Liver (tissue), 9 donors: Measurements from ENCODE around the gene STAT3. TPM values are rescaled to one million over a fixed set of nuclear protein-coding genes. Genes with fewer than 3 reads are reported as not detected.

Source experiments
- DNase-seq: peaks from one replicate; pipeline ENCODE4 v3.0.0-alpha.2; 2017; ENCODE audit warnings: low spot score
- H3K27ac ChIP-seq, 2 donors: one replicate each; pipeline ENCODE4 v1.7.0; 2013; ENCODE audit warnings: inconsistent platforms in 2 of 2, low read length in 2 of 2, control low read depth in 1 of 2, low read depth in 1 of 2, mild to moderate bottlenecking in 1 of 2
- H3K27me3 ChIP-seq, 4 donors: one replicate each; pipeline versions ENCODE4 v1.6.1 to v1.7.0; 2013; ENCODE audit warnings: low read length in 3 of 4, inconsistent platforms in 1 of 4, mild to moderate bottlenecking in 1 of 4, moderate library complexity in 1 of 4; ENCODE audit not compliant: control insufficient read depth in 4 of 4, insufficient read depth in 4 of 4
- H3K36me3 ChIP-seq, 4 donors: one replicate each; pipeline versions ENCODE4 v1.6.1 to v1.7.0; 2013; ENCODE audit warnings: low read length in 3 of 4, mild to moderate bottlenecking in 3 of 4, low read depth in 1 of 4, moderate library complexity in 1 of 4; ENCODE audit not compliant: control insufficient read depth in 4 of 4, insufficient read depth in 3 of 4
- H3K4me1 ChIP-seq, 4 donors: one replicate each; pipeline versions ENCODE4 v1.6.1 to v1.7.0; 2013; ENCODE audit warnings: low read length in 3 of 4, mild to moderate bottlenecking in 3 of 4, moderate library complexity in 1 of 4; ENCODE audit not compliant: control insufficient read depth in 4 of 4, insufficient read depth in 4 of 4
- H3K4me3 ChIP-seq, 3 donors: one replicate each; pipeline versions ENCODE4 v1.6.1 to v1.7.0; 2013; ENCODE audit warnings: low read length in 3 of 3, control low read depth in 1 of 3, low read depth in 1 of 3, mild to moderate bottlenecking in 1 of 3
- H3K9ac ChIP-seq, 2 donors: one replicate each; pipeline ENCODE4 v1.7.0; 2013; ENCODE audit warnings: low read length in 2 of 2, mild to moderate bottlenecking in 2 of 2, moderate library complexity in 2 of 2, control low read depth in 1 of 2, low read depth in 1 of 2
- H3K9me3 ChIP-seq, 4 donors: one replicate each; pipeline versions ENCODE4 v1.6.1 to v1.7.0; 2013; ENCODE audit warnings: low read length in 3 of 4; ENCODE audit not compliant: control insufficient read depth in 4 of 4
- EGR1 ChIP-seq, 2 donors: IDR thresholded peaks; 2 replicates each; pipeline ENCODE4 v1.6.1; 2016 to 2018; ENCODE audit warnings: antibody characterized with exemption in 2 of 2, low read depth in 2 of 2
- FOXA1 ChIP-seq: IDR thresholded peaks from 2 replicates; pipeline ENCODE4 v1.6.1; 2016; ENCODE audit warnings: antibody characterized with exemption
- FOXA2 ChIP-seq: IDR thresholded peaks from 2 replicates; pipeline ENCODE4 v1.6.1; 2016; ENCODE audit warnings: antibody characterized with exemption
- GABPA ChIP-seq, 2 donors: IDR thresholded peaks in 1 of 2; conservative IDR thresholded peaks in 1 of 2; 2 replicates each; pipeline ENCODE4 v1.6.1; 2016; ENCODE audit warnings: antibody characterized with exemption in 2 of 2, mild to moderate bottlenecking in 1 of 2, moderate library complexity in 1 of 2
- HNF4A ChIP-seq, 2 donors: conservative IDR thresholded peaks; 2 replicates each; pipeline ENCODE4 v1.6.1; 2016; ENCODE audit warnings: antibody characterized with exemption in 2 of 2, mild to moderate bottlenecking in 2 of 2
- HNF4G ChIP-seq: IDR thresholded peaks from 2 replicates; pipeline ENCODE4 v1.6.1; 2016; ENCODE audit warnings: antibody characterized with exemption
- JUND ChIP-seq, 2 donors: IDR thresholded peaks; 2 replicates each; pipeline ENCODE4 v1.6.1; 2016; ENCODE audit warnings: antibody characterized with exemption in 2 of 2
- NR2F2 ChIP-seq: IDR thresholded peaks from 2 replicates; pipeline ENCODE4 v1.6.1; 2016; ENCODE audit warnings: antibody characterized with exemption
- RAD21 ChIP-seq, 2 donors: IDR thresholded peaks; 2 replicates each; pipeline ENCODE4 v1.6.1; 2016; ENCODE audit warnings: antibody characterized with exemption in 2 of 2, mild to moderate bottlenecking in 2 of 2
- RXRA ChIP-seq, 2 donors: IDR thresholded peaks; 2 replicates each; pipeline ENCODE4 v1.6.1; 2017 to 2018; ENCODE audit warnings: antibody characterized with exemption in 2 of 2, mild to moderate bottlenecking in 1 of 2
- SP1 ChIP-seq: IDR thresholded peaks from 2 replicates; pipeline ENCODE4 v1.6.1; 2018; ENCODE audit warnings: antibody characterized with exemption, mild to moderate bottlenecking
- TAF1 ChIP-seq: conservative IDR thresholded peaks from 2 replicates; pipeline ENCODE4 v1.6.1; 2016; ENCODE audit warnings: antibody characterized with exemption, mild to moderate bottlenecking
- YY1 ChIP-seq: IDR thresholded peaks from 2 replicates; pipeline ENCODE4 v1.6.1; 2016; ENCODE audit warnings: antibody characterized with exemption, mild to moderate bottlenecking
- WGBS: extraction: QIAGEN DNeasy Blood & Tissue Kit; methylation state at CpG from one replicate; pipeline ENCODE4 v1.1.7; 2013; 5-methylcytosine and 5-hydroxymethylcytosine counted together
- polyA plus RNA-seq, 2 donors: library from polyadenylated mRNA; stranded (reverse) in 1 of 2; unstranded in 1 of 2; fragments of 200-250 nt in 1 of 2; fragments of >200 nt in 1 of 2; fragmentation: Nextera tagmentation in 1 of 2; extraction: Ambion mirVana in 1 of 2; gene quantifications; one replicate each; pipeline versions ENCODE4 v1.2.1 to v1.2.3, GENCODE V29; 2013 to 2015
- total RNA-seq, 2 donors: library from RNA; depleted of rRNA; stranded (reverse); fragments of >200 nt; gene quantifications; one replicate each; pipeline ENCODE4 v1.2.3, GENCODE V29; 2014
- TF ChIP-seq, protein P1 (sequence below): IDR thresholded peaks from 2 replicates; pipeline ENCODE4 v1.6.1; 2016; ENCODE audit warnings: antibody characterized with exemption, mild to moderate bottlenecking
- TF ChIP-seq, protein P2 (sequence below): IDR thresholded peaks from 2 replicates; pipeline ENCODE4 v1.6.1; 2016; ENCODE audit warnings: antibody characterized with exemption
- TF ChIP-seq, protein P3 (sequence below): IDR thresholded peaks from 2 replicates; pipeline ENCODE4 v1.6.1; 2016; ENCODE audit warnings: antibody characterized with exemption
- TF ChIP-seq, protein P4 (sequence below): IDR thresholded peaks from 2 replicates; pipeline ENCODE4 v1.6.1; 2016; ENCODE audit warnings: antibody characterized with exemption
- TF ChIP-seq, protein P5 (sequence below): fragments of 150-350 bp; IDR thresholded peaks from 2 replicates; pipeline ENCODE4 v1.5.1; 2017; ENCODE audit warnings: improper control_type of control experiment, low read depth, low read length; ENCODE audit not compliant: missing input control
- donor health status: healthy.
- donor health status: healthy.
- donor health status: healthy.
- donor health status: healthy.
- donor health status: healthy.

The STAT3 gene
- total and polyA plus RNA-seq, 4 donors = 68.7 to 301 (median 114) TPM

DNA sequence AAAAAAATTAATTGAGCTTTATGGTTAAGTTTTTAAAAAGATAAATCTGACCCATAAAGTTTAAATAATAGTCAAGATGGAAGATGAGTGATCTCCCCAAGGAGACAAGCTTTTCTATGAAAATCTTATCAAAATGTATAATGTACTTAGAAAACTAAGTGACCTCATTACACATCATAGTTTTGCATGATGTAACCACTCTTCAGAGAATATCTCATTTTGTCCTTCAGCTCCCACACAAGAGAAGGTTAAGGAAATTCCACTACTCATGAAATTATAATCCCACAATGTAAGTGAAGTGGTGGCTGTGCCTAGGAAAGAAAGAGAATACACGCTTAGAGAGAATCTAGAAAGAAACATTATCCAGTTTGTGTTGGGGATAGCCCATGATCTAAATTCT lies 14.3 kb downstream of the STAT3 start:
- no peak for DNase-seq
- TF ChIP-seq RAD21 (IDR thresholded peaks at IDR 0.05) (no peak), JUND (IDR thresholded peaks at IDR 0.05) (no peak), RXRA (IDR thresholded peaks at IDR 0.05) (no peak), FOXA2 (no peak), YY1 (no peak), TAF1 (no peak), GABPA (IDR thresholded peaks at IDR 0.05 in 1 of 2, conservative IDR thresholded peaks at IDR 0.05 in 1 of 2) (no peak), HNF4A (conservative IDR thresholded peaks at IDR 0.05) (no peak), SP1 (no peak), EGR1 (IDR thresholded peaks at IDR 0.05; ENCODE audit: low read depth in 2 of 2) (no peak), FOXA1 (no peak), HNF4G (no peak), NR2F2 (no peak)
- TF ChIP-seq, protein P1, sequence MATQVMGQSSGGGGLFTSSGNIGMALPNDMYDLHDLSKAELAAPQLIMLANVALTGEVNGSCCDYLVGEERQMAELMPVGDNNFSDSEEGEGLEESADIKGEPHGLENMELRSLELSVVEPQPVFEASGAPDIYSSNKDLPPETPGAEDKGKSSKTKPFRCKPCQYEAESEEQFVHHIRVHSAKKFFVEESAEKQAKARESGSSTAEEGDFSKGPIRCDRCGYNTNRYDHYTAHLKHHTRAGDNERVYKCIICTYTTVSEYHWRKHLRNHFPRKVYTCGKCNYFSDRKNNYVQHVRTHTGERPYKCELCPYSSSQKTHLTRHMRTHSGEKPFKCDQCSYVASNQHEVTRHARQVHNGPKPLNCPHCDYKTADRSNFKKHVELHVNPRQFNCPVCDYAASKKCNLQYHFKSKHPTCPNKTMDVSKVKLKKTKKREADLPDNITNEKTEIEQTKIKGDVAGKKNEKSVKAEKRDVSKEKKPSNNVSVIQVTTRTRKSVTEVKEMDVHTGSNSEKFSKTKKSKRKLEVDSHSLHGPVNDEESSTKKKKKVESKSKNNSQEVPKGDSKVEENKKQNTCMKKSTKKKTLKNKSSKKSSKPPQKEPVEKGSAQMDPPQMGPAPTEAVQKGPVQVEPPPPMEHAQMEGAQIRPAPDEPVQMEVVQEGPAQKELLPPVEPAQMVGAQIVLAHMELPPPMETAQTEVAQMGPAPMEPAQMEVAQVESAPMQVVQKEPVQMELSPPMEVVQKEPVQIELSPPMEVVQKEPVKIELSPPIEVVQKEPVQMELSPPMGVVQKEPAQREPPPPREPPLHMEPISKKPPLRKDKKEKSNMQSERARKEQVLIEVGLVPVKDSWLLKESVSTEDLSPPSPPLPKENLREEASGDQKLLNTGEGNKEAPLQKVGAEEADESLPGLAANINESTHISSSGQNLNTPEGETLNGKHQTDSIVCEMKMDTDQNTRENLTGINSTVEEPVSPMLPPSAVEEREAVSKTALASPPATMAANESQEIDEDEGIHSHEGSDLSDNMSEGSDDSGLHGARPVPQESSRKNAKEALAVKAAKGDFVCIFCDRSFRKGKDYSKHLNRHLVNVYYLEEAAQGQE = no peak
- TF ChIP-seq, protein P2, sequence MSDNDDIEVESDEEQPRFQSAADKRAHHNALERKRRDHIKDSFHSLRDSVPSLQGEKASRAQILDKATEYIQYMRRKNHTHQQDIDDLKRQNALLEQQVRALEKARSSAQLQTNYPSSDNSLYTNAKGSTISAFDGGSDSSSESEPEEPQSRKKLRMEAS = no peak
- TF ChIP-seq, protein P3, sequence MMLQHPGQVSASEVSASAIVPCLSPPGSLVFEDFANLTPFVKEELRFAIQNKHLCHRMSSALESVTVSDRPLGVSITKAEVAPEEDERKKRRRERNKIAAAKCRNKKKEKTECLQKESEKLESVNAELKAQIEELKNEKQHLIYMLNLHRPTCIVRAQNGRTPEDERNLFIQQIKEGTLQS = no peak
- TF ChIP-seq, protein P4, sequence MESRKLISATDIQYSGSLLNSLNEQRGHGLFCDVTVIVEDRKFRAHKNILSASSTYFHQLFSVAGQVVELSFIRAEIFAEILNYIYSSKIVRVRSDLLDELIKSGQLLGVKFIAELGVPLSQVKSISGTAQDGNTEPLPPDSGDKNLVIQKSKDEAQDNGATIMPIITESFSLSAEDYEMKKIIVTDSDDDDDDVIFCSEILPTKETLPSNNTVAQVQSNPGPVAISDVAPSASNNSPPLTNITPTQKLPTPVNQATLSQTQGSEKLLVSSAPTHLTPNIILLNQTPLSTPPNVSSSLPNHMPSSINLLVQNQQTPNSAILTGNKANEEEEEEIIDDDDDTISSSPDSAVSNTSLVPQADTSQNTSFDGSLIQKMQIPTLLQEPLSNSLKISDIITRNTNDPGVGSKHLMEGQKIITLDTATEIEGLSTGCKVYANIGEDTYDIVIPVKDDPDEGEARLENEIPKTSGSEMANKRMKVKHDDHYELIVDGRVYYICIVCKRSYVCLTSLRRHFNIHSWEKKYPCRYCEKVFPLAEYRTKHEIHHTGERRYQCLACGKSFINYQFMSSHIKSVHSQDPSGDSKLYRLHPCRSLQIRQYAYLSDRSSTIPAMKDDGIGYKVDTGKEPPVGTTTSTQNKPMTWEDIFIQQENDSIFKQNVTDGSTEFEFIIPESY = no peak
- TF ChIP-seq, protein P5, sequence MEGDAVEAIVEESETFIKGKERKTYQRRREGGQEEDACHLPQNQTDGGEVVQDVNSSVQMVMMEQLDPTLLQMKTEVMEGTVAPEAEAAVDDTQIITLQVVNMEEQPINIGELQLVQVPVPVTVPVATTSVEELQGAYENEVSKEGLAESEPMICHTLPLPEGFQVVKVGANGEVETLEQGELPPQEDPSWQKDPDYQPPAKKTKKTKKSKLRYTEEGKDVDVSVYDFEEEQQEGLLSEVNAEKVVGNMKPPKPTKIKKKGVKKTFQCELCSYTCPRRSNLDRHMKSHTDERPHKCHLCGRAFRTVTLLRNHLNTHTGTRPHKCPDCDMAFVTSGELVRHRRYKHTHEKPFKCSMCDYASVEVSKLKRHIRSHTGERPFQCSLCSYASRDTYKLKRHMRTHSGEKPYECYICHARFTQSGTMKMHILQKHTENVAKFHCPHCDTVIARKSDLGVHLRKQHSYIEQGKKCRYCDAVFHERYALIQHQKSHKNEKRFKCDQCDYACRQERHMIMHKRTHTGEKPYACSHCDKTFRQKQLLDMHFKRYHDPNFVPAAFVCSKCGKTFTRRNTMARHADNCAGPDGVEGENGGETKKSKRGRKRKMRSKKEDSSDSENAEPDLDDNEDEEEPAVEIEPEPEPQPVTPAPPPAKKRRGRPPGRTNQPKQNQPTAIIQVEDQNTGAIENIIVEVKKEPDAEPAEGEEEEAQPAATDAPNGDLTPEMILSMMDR = no peak
- 100% methylated on average over 1 of the region's 1 CpG for WGBS
- H3K27me3 ChIP-seq = no peaks in the 10 kb centered on the region
- H3K9me3 ChIP-seq = no peaks in the 10 kb centered on the region
- H3K27ac ChIP-seq = no peak overlapping the region
- H3K36me3 ChIP-seq = peaks cover 0 to 11% (median 4%) of the 10 kb centered on the region in 4 donors
- no peak overlapping the region for H3K9ac ChIP-seq
- H3K4me3 ChIP-seq = no peak overlapping the region
- peaks cover 4 to 17% (median 16%) of the 10 kb centered on the region in 4 donors for H3K4me1 ChIP-seq
